MM.1S (cell line): ENCODE measurements around the gene NUTM2G.
"Not testable (repeated sequence)": the region's sequence is repeated elsewhere in the genome, so short reads cannot be mapped to it uniquely, and the experiment has no call there.

ENCODE experiments used
- DNase-seq: peaks from one replicate; pipeline ENCODE4 v3.0.0-alpha.2; 2015
- H2AFZ ChIP-seq: fragments of 300-600 bp; sonication (generic); 2 replicates; pipeline ENCODE4 v1.6.0; 2016; ENCODE audit warnings: antibody characterized with exemption, low read length
- H3F3A ChIP-seq: fragments of 300-600 bp; sonication (generic); 2 replicates; pipeline ENCODE4 v1.6.1; 2016; ENCODE audit warnings: mild to moderate bottlenecking, antibody characterized with exemption, low read length, moderate library complexity, mixed read lengths; ENCODE audit not compliant: insufficient read depth
- H3K27ac ChIP-seq: fragments of 300-600 bp; sonication (generic); 2 replicates; pipeline ENCODE4 v1.5.1; 2016; ENCODE audit warnings: mild to moderate bottlenecking, low read length
- H3K27me3 ChIP-seq: fragments of 300-600 bp; sonication (generic); replicated peaks from 2 replicates; pipeline ENCODE4 v1.6.0; 2016; ENCODE audit warnings: low read length; ENCODE audit not compliant: insufficient read depth
- H3K36me3 ChIP-seq: fragments of 300-600 bp; sonication (generic); replicated peaks from 2 replicates; pipeline ENCODE4 v1.6.1; 2016; ENCODE audit warnings: mild to moderate bottlenecking, low read length, mixed read lengths; ENCODE audit not compliant: insufficient read depth
- H3K4me1 ChIP-seq: fragments of 300-600 bp; sonication (generic); 2 replicates; pipeline ENCODE4 v1.6.1; 2016; ENCODE audit warnings: low read length, mixed read lengths
- H3K4me2 ChIP-seq: fragments of 300-600 bp; sonication (generic); 2 replicates; pipeline ENCODE4 v1.6.0; 2016; ENCODE audit warnings: low read depth, low read length
- H3K4me3 ChIP-seq: fragments of 300-600 bp; sonication (generic); 2 replicates; pipeline ENCODE4 v1.5.1; 2016; ENCODE audit warnings: low read length, mixed read lengths
- H3K79me2 ChIP-seq: fragments of 300-600 bp; sonication (generic); 2 replicates; pipeline ENCODE4 v1.6.1; 2016; ENCODE audit warnings: mixed run types, low read length, mixed read lengths
- H3K9ac ChIP-seq: fragments of 300-600 bp; sonication (generic); 2 replicates; pipeline ENCODE4 v1.6.1; 2016; ENCODE audit warnings: low read length, mixed read lengths
- H3K9me2 ChIP-seq: fragments of 300-600 bp; sonication (generic); replicated peaks from 2 replicates; pipeline ENCODE4 v1.6.1; 2016; ENCODE audit warnings: mild to moderate bottlenecking, low read length, mixed read lengths; ENCODE audit not compliant: insufficient read depth
- H3K9me3 ChIP-seq: fragments of 300-600 bp; sonication (generic); replicated peaks from 2 replicates; pipeline ENCODE4 v1.6.1; 2016; ENCODE audit warnings: mild to moderate bottlenecking, low read length, mixed read lengths; ENCODE audit not compliant: insufficient read depth
- H4K20me1 ChIP-seq: fragments of 300-600 bp; sonication (generic); 2 replicates; pipeline ENCODE4 v1.6.1; 2016; ENCODE audit warnings: mild to moderate bottlenecking, low read length, moderate library complexity, mixed read lengths; ENCODE audit not compliant: insufficient read depth
- EZH2 ChIP-seq: fragments of 300-600 bp; sonication (generic); optimal IDR thresholded peaks from 2 replicates; pipeline ENCODE3; 2017; ENCODE audit warnings: low read depth, mild to moderate bottlenecking, antibody characterized with exemption, low read length, mixed read lengths
- EZH2phosphoT487 ChIP-seq: fragments of 300-600 bp; sonication (generic); IDR thresholded peaks from 2 replicates; pipeline ENCODE4 v1.6.1; 2018; ENCODE audit warnings: antibody characterized with exemption, low read length
- TF ChIP-seq, protein P1 (sequence below): fragments of 300-600 bp; sonication (generic); IDR thresholded peaks from 2 replicates; pipeline ENCODE4 v1.5.1; 2016; ENCODE audit warnings: antibody characterized with exemption, low read length, mixed read lengths

Gene NUTM2G, protein sequence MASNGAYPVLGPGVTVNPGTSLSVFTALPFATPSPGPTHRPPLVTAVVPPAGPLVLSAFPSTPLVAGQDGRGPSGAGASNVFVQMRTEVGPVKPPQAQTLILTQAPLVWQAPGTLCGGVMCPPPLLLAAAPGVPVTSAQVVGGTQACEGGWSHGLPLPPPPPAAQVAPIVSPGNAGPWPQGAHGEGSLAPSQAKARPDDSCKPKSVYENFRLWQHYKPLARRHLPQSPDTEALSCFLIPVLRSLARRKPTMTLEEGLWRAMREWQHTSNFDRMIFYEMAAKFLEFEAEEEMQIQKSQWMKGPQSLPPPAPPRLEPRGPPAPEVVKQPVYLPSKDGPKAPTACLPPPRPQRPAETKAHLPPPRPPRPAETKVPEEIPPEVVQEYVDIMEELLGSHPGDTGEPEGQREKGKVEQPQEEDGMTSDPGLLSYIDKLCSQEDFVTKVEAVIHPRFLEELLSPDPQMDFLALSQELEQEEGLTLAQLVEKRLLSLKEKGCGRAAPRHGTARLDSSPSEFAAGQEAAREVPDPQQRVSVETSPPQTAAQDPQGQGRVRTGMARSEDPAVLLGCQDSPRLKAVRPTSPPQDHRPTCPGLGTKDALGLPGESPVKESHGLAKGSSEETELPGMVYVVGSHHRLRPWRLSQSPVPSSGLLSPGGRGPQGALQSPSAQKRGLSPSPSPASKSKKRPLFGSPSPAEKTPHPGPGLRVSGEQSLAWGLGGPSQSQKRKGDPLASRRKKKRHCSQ

DNA sequence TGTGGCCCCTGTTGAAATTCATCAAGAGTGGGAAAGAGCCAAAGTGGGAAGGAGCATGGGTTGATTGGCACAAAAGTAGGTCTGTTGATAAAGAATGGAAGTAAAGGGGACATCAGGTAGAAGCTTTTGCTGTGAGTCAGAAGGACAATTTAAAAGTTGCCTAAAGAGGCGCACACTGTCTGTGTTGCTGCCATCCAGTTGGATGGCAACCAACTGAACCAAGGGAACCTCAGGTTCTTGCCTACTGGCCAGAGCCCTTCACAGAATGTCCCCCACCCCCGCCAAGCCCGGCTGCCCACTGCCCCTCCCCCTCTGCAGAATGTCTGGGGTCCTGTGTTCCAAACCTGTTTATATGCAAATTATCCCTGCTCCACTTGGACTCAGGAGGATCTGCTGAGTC lies at the start of gene NUTM2G:
Gene NUTM2G, plus strand, starts transcription at position 301 of the 400 bp plus-strand sequence. CDS start 182 bp downstream, outside the sequence.
- not testable (repeated sequence) for H3K27me3 ChIP-seq, H3K36me3 ChIP-seq, H3K9me3 ChIP-seq

DNA sequence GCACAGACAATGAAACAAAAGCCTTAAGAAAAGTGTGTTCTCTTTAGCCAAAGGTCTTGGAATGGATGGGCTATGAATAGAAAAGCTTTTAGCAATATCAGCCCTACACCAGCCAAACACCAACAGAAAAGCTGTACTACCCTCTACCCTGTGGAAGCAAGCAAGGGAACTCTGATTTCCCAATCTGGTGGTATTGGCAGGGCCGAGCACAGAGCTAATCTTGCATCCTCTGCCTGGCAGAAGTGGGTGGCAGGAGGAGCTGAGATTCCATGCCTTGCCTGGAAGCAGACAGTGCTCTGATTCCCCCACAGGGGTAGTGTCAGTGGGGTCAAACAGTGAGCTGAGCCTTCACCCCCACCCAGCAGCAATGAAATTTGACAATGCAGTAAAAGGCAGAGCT lies 44.7 kb upstream of the NUTM2G start:
- H4K20me1 ChIP-seq: no peaks in the 10 kb centered on the region
- TF ChIP-seq, protein P1, sequence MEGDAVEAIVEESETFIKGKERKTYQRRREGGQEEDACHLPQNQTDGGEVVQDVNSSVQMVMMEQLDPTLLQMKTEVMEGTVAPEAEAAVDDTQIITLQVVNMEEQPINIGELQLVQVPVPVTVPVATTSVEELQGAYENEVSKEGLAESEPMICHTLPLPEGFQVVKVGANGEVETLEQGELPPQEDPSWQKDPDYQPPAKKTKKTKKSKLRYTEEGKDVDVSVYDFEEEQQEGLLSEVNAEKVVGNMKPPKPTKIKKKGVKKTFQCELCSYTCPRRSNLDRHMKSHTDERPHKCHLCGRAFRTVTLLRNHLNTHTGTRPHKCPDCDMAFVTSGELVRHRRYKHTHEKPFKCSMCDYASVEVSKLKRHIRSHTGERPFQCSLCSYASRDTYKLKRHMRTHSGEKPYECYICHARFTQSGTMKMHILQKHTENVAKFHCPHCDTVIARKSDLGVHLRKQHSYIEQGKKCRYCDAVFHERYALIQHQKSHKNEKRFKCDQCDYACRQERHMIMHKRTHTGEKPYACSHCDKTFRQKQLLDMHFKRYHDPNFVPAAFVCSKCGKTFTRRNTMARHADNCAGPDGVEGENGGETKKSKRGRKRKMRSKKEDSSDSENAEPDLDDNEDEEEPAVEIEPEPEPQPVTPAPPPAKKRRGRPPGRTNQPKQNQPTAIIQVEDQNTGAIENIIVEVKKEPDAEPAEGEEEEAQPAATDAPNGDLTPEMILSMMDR: no peak
- TF ChIP-seq EZH2: no peak
- no peak for TF ChIP-seq EZH2phosphoT487
- no peaks in the 10 kb centered on the region for H3F3A ChIP-seq
- no peak overlapping the region for H3K9ac ChIP-seq
- no peaks in the 10 kb centered on the region for H3K9me2 ChIP-seq
- H3K4me3 ChIP-seq: no peak overlapping the region
- H3K4me2 ChIP-seq: no peak overlapping the region
- no peaks in the 10 kb centered on the region for H3K27me3 ChIP-seq
- no peak overlapping the region for H2AFZ ChIP-seq
- no peaks in the 10 kb centered on the region for H3K36me3 ChIP-seq
- DNase-seq: no peak
- H3K79me2 ChIP-seq: no peaks in the 10 kb centered on the region
- H3K4me1 ChIP-seq: no peaks in the 10 kb centered on the region
- no peaks in the 10 kb centered on the region for H3K9me3 ChIP-seq
- H3K27ac ChIP-seq: no peak overlapping the region

More for the DNA sequence above, at the start of gene NUTM2G:
- not testable (repeated sequence) for H3K9me2 ChIP-seq, H4K20me1 ChIP-seq, H3K79me2 ChIP-seq, H2AFZ ChIP-seq, H3K4me2 ChIP-seq, H3K4me3 ChIP-seq, H3K27ac ChIP-seq, H3F3A ChIP-seq, H3K4me1 ChIP-seq, H3K9ac ChIP-seq, DNase-seq

DNA sequence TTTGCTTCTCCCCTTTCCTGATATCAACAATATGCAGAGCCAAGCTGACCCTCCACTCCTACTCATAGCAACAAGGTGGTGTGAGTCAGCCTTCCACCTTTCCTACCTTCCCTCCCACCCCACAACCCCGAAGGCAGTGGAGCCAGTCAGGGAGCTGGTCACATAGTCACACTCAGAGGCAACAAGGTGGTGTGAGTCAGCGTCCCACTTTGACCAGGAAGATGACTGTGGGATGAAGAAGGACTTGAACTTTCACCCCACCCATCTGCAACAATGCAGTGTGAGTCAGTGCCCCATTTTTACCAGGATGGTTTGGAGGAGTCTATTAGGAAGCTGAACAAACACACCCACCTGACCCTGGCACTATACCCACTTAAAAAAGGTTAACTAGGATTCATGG lies 44.2 kb upstream of the NUTM2G start:
- DNase-seq: no peak
- Histone ChIP-seq H4K20me1 (no peaks in the 10 kb centered on the region), H3K9ac (no peak overlapping the region), H2AFZ (no peak overlapping the region), H3K36me3 (no peaks in the 10 kb centered on the region), H3K4me3 (no peak overlapping the region), H3F3A (no peaks in the 10 kb centered on the region), H3K4me2 (no peak overlapping the region), H3K9me3 (no peaks in the 10 kb centered on the region), H3K4me1 (no peaks in the 10 kb centered on the region), H3K27me3 (no peaks in the 10 kb centered on the region), H3K79me2 (no peaks in the 10 kb centered on the region), H3K9me2 (no peaks in the 10 kb centered on the region), H3K27ac (no peak overlapping the region)
- TF ChIP-seq EZH2phosphoT487 (no peak), EZH2 (no peak)
- TF ChIP-seq, protein P1: no peak

DNA sequence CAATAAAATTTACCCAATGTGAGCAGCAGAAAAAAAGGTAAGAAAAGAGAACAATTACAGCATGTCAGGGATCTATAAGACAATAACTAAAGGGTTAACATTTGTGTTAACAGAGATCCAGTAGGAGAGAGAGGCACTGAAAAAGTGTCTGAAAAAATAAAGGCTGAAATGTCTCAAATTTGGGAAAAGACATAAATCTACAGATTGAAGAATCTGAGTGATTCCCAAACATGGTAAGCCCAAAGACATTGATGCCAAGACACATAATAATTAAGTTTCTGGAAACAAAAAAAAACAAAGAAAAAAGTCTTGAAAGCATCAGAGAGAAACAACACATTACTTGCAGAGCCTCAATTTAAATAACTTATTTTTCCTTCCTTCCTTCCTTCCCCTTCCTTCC lies 43.2 kb upstream of the NUTM2G start:
- Histone ChIP-seq H4K20me1 (no peaks in the 10 kb centered on the region), H2AFZ (no peak overlapping the region), H3K36me3 (no peaks in the 10 kb centered on the region), H3K27me3 (no peaks in the 10 kb centered on the region), H3K27ac (no peak overlapping the region), H3K4me2 (no peak overlapping the region), H3K79me2 (no peaks in the 10 kb centered on the region), H3K4me3 (no peak overlapping the region), H3K9ac (no peak overlapping the region), H3F3A (no peaks in the 10 kb centered on the region), H3K9me3 (no peaks in the 10 kb centered on the region), H3K4me1 (no peaks in the 10 kb centered on the region), H3K9me2 (no peaks in the 10 kb centered on the region)
- TF ChIP-seq, protein P1: no peak
- TF ChIP-seq EZH2 (no peak), EZH2phosphoT487 (no peak)
- DNase-seq: no peak
